ENCODE measurements around the gene PRKCQ.

DNA sequence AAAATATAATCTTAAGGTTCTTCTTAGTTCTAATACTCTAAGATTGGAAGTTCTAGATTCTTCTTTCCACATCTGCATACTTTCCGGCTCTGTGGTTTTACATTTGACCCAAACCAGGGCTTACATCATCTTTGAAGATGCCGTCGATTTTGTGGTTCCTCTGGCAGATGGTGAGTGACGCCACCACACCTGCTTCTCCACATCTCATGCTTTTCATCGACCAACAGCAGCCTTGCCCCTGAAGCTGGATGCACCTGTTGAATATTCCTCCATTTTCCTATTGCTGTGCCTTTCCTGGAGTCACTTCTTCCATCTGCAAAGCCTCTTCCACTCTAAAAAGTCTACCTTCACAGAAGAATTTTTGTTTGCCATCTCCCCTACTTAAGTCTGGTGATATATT lies 121.3 kb downstream of the PRKCQ start:
- TF ChIP-seq CTCF (IDR thresholded peaks at IDR 0.05; ENCODE audit: low read length) (no peak), EZH2 (optimal IDR thresholded peaks at IDR 0.05; ENCODE audit: low read depth, low read length) (no peak), EZH2phosphoT487 (IDR thresholded peaks at IDR 0.05; ENCODE audit: low read length) (no peak)

Data from MM.1S (cell line).